GM10266 (cell line): ENCODE results near the gene BLTP1.
"Not testable (repeated sequence)": the region's sequence is repeated elsewhere in the genome, so short reads cannot be mapped to it uniquely, and the experiment has no call there.

Experiments
- DNase-seq: peaks from one replicate; pipeline ENCODE4 v3.0.0; 2012; ENCODE audit errors: extremely low spot score
- TF ChIP-seq, protein P1 (sequence below): IDR thresholded peaks from 2 replicates; pipeline ENCODE4 v1.5.1; 2012; ENCODE audit warnings: mild to moderate bottlenecking, low read depth; ENCODE audit not compliant: control insufficient read depth, insufficient read depth; ENCODE audit errors: missing control alignments

Gene BLTP1, protein sequence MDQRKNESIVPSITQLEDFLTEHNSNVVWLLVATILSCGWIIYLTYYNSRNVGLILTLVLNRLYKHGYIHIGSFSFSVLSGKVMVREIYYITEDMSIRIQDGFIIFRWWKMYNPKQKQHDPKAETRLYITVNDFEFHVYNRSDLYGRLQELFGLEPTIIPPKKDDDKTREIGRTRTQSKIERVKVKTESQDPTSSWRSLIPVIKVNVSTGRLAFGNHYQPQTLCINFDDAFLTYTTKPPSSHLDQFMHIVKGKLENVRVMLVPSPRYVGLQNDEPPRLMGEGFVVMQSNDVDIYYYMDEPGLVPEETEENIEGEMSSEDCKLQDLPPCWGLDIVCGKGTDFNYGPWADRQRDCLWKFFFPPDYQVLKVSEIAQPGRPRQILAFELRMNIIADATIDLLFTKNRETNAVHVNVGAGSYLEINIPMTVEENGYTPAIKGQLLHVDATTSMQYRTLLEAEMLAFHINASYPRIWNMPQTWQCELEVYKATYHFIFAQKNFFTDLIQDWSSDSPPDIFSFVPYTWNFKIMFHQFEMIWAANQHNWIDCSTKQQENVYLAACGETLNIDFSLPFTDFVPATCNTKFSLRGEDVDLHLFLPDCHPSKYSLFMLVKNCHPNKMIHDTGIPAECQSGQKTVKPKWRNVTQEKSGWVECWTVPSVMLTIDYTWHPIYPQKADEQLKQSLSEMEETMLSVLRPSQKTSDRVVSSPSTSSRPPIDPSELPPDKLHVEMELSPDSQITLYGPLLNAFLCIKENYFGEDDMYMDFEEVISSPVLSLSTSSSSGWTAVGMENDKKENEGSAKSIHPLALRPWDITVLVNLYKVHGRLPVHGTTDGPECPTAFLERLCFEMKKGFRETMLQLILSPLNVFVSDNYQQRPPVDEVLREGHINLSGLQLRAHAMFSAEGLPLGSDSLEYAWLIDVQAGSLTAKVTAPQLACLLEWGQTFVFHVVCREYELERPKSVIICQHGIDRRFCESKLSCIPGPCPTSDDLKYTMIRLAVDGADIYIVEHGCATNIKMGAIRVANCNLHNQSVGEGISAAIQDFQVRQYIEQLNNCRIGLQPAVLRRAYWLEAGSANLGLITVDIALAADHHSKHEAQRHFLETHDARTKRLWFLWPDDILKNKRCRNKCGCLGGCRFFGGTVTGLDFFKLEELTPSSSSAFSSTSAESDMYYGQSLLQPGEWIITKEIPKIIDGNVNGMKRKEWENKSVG (N-terminal part only)

DNA sequence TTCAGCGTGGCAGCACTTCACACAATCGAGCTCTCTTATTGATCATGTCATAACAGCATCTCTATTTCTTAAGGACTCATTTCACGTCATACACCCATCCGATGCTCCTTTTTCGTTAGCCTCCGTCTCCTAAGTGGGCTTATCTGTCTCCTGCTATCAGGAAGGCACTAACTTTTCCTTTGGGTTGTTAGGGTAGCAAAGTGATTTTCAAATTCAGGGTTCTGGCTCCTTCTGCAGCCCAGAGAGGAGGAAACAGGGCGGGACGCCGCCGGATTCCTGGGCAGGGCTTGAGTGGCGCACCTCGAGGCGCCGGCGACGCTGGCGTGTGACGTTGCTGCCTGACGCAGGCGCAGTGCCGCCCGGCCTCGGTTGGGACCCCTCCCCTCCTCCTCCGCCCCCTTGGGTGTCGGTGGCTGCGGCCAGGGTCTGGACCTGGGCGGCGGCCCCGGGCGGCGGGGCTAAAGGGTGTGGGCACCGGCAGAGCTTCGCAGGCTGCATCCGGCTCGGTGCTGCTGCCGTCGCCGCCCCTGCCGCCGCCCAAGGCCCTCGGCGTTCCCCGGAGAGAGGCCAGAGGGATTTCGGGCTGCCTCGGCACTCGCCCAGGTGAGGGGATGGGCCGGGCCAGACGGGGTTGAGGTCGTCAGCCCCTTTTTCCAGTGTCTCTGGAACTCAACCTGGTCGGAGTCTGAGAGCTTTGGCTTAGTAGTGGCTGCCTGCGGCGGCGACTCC lies at the start of gene BLTP1:
TSS of gene BLTP1 (plus strand) at position 350 of the 729 bp plus-strand sequence. CDS start 18,317 bp downstream, outside the sequence.
- DNase-seq: peak; percentile 92
- TF ChIP-seq, protein P1, sequence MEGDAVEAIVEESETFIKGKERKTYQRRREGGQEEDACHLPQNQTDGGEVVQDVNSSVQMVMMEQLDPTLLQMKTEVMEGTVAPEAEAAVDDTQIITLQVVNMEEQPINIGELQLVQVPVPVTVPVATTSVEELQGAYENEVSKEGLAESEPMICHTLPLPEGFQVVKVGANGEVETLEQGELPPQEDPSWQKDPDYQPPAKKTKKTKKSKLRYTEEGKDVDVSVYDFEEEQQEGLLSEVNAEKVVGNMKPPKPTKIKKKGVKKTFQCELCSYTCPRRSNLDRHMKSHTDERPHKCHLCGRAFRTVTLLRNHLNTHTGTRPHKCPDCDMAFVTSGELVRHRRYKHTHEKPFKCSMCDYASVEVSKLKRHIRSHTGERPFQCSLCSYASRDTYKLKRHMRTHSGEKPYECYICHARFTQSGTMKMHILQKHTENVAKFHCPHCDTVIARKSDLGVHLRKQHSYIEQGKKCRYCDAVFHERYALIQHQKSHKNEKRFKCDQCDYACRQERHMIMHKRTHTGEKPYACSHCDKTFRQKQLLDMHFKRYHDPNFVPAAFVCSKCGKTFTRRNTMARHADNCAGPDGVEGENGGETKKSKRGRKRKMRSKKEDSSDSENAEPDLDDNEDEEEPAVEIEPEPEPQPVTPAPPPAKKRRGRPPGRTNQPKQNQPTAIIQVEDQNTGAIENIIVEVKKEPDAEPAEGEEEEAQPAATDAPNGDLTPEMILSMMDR: no peak

DNA sequence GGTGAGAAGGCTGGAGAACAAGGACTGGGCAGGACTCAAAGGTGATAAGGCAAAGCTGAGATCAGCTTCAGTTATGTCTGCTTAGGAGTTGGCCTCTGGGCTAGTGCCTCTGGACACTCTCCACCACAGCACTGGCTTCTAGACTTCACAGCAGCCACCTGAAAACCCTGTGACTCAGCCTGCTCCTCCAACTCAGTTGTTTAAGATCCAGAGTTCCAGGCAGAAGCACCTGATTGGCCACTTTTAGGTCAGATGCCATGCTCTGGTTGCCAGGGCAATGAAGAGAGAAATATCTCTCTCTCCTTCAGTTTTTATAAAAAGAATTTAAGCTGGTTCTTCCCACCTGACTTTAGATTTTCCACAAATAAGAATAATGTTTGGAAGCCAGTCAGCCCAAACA lies 47.9 kb upstream of the BLTP1 start:
- TF ChIP-seq, protein P1: no peak
- DNase-seq: no peak

DNA sequence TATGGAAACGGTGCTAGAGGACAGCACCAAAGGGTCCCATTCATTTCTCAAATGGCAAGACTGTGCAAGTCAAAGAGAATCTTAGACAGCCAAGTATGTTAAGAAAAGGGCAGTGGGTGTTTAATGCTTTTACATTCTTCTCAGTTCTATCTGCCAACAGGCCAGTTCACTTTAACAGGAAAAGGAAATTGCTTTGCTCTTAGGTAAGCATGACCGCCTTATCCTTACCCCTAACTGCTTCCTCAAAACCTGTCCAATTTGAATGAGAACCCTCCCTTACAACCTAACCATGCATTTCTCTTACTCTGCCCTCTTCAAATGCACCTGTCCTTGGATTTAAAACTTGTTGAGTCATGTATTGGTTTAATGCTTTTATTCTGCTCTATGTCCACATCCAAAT lies 44.5 kb upstream of the BLTP1 start:
- TF ChIP-seq, protein P1: no peak
- no peak for DNase-seq

DNA sequence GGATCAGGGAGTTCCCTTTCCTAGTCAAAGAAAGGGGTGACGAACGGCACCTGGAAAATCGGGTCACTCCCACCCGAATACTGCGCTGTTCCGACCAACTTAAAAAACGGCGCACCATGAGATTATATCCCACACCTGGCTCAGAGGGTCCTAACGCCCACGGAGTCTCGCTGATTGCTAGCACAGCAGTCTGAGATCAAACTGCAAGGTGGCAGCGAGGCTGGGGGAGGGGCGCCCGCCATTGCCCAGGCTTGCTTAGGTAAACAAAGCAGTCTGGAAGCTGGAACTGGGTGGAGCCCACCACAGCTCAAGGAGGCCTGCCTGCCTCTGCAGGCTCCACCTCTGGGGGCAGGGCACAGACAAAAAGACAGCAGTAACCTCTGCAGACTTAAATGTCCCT lies 41.8 kb upstream of the BLTP1 start:
- not testable (repeated sequence) for DNase-seq

DNA sequence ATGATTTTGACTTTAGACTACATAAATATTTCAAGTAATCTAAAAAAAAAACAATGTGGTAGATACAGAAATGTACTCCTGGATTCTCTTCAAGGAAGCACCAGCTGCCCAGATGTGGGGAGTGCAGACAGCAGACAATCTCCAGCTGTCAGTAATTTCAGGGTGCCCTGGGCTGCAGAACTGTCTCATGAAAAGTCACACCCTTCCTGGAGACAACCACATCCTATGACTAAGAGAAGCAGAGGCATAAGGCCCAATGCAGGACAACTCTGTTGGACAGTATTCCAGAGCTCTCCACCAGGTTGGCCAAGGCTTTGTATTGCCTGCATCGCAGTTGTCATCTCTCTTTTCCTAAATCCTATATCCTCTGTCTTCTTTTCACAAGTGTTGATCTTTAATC lies 34.4 kb upstream of the BLTP1 start:
- TF ChIP-seq, protein P1: no peak
- DNase-seq: no peak

DNA sequence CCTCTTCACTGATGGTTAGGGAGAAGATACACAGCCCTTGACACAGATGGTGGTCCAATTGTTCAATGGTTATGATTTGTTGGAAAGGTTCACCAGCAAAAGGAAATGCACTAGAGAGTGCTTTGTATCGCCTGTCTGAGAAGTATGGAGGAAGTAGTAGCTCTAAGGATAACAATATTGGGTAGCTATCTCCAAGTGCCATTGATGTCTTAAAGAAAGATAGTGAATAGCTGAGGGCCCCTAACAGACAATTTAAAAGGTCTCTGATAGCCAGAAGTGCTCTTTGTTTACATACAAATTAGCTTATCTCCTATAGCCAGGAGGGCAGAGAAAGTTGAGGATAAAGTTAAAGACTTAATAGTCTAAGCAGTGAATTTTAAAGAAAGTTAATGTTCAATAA lies 33.9 kb upstream of the BLTP1 start:
- TF ChIP-seq, protein P1: no peak
- DNase-seq: no peak

DNA sequence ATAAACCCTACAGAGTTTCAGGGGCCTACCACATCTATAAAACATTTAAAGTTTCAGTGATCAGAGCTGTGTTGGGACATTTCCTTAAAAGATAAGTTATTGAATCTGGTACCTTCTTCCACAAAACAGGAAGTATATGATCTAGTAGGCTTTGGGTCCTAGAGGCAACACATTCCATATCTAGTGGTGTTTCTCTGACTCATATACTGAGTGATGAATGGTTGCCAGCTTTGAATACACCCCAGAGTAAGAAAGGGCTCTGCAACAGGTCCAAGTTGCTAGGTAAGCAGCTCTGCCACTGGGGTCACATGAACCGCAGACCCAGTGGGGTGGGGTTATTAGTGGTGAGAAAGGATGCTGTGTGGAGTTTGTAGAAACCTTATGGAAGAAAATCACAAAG lies 32.4 kb upstream of the BLTP1 start:
- DNase-seq: no peak
- TF ChIP-seq, protein P1: no peak
